ENCODE results near the gene SPATA46. TPM values are rescaled to one million over a fixed set of nuclear protein-coding genes. Genes with fewer than 3 reads are reported as not detected.

The SPATA46 gene
- total and polyA plus RNA-seq, 9 of the 15 experiments (the other 6 are each of a cell fraction or from before 2014, with no cell fraction given) = 0.04 to 0.11 TPM; not detected in 7

DNA sequence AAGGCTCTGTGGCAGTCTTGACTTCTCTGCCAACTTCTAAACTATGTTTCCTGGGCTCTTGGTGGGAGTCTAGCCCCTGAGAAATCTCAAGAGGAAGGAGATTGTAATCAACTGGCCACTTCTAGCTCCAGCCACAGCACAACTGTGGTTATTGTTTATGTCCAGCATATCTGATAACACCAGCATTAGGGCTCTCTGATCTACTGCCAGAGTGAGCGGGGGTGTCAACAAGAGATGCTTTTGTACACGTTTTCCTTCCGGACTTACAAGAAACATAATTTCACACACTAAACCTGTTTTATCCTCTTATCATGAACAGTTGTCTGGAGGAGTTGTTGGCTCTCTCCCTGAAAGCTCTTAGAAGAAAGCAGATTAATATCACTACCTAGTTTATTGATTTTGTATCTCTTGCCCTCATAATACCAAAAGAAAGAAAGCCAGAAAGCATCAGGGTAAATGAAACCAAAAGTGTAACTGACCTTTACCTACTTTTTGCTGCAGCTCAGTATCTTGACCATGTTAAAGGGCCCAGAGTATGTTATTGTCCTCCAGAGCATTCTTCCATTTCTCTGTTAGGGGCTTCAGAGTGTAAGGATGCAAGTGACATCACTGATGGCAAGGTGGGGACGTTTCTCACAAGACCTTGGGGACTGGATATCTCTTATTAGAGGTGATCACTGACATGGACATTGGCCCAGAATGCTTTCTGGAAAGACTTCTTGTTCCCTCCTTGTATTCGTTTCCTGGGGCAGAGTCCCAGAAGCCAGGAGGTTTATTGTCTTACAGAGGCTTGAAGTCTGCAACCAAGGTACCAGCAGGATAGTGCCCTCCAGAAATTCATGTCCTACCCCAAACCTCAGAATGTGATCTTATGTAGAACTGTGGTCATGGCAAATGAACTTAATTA lies 44.9 kb upstream of the SPATA46 start (continued):
- TF ChIP-seq FOXJ2 (tag; IDR thresholded peaks at IDR 0.05) (peak; percentile 60; the same call in 1 of the 2 replicates), POLR2AphosphoS2 (IDR thresholded peaks at IDR 0.05; ENCODE audit: low read length) (no peak), ZNF282 (CRISPR knock-in tag; IDR thresholded peaks at IDR 0.05) (no peak), RAD21 (CRISPR knock-in tag; conservative IDR thresholded peaks at IDR 0.05 in 1 of 2, IDR thresholded peaks at IDR 0.05 in 1 of 2) (no peak; a peak in 1 of 4 replicates), ATF2 (CRISPR knock-in tag; IDR thresholded peaks at IDR 0.05) (no peak), RNF219 (CRISPR knock-in tag; IDR thresholded peaks at IDR 0.05) (no peak), MTA3 (IDR thresholded peaks at IDR 0.05; ENCODE audit: borderline replicate concordance) (no peak), JUND (IDR thresholded peaks at IDR 0.05; ENCODE audit: borderline replicate concordance, low read depth, low read length) (peak; percentile 40; the same call in 1 of the 2 replicates), JUND (tag; IDR thresholded peaks at IDR 0.05; ENCODE audit: borderline replicate concordance, low read depth, low read length) (no peak; the same call in 2 of the 3 replicates), TSHZ1 (CRISPR knock-in tag; IDR thresholded peaks at IDR 0.05) (no peak), ZBTB17 (CRISPR knock-in tag; IDR thresholded peaks at IDR 0.05) (no peak), ZNF124 (CRISPR knock-in tag; IDR thresholded peaks at IDR 0.05) (no peak), SMARCA5 (IDR thresholded peaks at IDR 0.05) (no peak), TAL1 (IDR thresholded peaks at IDR 0.05) (peak; percentile 61), RUNX1 (IDR thresholded peaks at IDR 0.05; ENCODE audit: low read depth) (no peak), ZNF778 (CRISPR knock-in tag; IDR thresholded peaks at IDR 0.05) (no peak)
- TF ChIP-seq, protein P1, sequence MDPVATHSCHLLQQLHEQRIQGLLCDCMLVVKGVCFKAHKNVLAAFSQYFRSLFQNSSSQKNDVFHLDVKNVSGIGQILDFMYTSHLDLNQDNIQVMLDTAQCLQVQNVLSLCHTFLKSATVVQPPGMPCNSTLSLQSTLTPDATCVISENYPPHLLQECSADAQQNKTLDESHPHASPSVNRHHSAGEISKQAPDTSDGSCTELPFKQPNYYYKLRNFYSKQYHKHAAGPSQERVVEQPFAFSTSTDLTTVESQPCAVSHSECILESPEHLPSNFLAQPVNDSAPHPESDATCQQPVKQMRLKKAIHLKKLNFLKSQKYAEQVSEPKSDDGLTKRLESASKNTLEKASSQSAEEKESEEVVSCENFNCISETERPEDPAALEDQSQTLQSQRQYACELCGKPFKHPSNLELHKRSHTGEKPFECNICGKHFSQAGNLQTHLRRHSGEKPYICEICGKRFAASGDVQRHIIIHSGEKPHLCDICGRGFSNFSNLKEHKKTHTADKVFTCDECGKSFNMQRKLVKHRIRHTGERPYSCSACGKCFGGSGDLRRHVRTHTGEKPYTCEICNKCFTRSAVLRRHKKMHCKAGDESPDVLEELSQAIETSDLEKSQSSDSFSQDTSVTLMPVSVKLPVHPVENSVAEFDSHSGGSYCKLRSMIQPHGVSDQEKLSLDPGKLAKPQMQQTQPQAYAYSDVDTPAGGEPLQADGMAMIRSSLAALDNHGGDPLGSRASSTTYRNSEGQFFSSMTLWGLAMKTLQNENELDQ (CRISPR knock-in tag; IDR thresholded peaks at IDR 0.05; ENCODE audit: borderline replicate concordance) = no peak
